Activated CD8-positive, alpha-beta memory T cell treated with anti-CD3 and anti-CD28 coated beads, Interleukin-2, amount 10 ng/mL, durations not matched to agents 7 days and 5 days (primary cell): ENCODE measurements around the gene IFNG-AS1. TPM values are rescaled to one million over a fixed set of nuclear protein-coding genes. Genes with fewer than 3 reads are reported as not detected.

Source experiments
- ATAC-seq: fragments of 150-1000 bp; cut with Tn5 transposase; one replicate; pipeline ENCODE4 v1.10.0; 2021; ENCODE audit warnings: moderate library complexity
- CTCF ChIA-PET: fragments of 350-600 bp; sonication (Branson Sonifier 250); formaldehyde crosslinking; loops from one replicate; lab custom pipeline; 2021; ENCODE audit warnings: antibody characterized with exemption; lab: Charles Lee
- DNase-seq: peaks from one replicate; pipeline ENCODE4 v3.0.0-alpha.2; 2020
- H3K27ac Mint-ChIP-seq: one replicate; pipeline ENCODE4 v1.8.0; 2021; ENCODE audit warnings: mild to moderate bottlenecking, mixed read lengths
- H3K27me3 Mint-ChIP-seq: one replicate; pipeline ENCODE4 v1.8.0; 2021; ENCODE audit warnings: mixed read lengths
- H3K36me3 Mint-ChIP-seq: one replicate; pipeline ENCODE4 v1.8.0; 2021; ENCODE audit warnings: mild to moderate bottlenecking, mixed read lengths
- H3K4me1 Mint-ChIP-seq: one replicate; pipeline ENCODE4 v1.8.0; 2021; ENCODE audit warnings: mixed read lengths
- H3K4me3 Mint-ChIP-seq: one replicate; pipeline ENCODE4 v1.8.0; 2021; ENCODE audit warnings: mild to moderate bottlenecking, moderate library complexity, mixed read lengths
- H3K9me3 Mint-ChIP-seq: one replicate; pipeline ENCODE4 v1.8.0; 2022; ENCODE audit warnings: low read depth, mixed read lengths
- total RNA-seq, 2 experiments: library from RNA; stranded (reverse); gene quantifications; one replicate each; pipeline ENCODE4 v1.2.3, GENCODE V29; 2021

The IFNG-AS1 gene
- total RNA-seq, 2 experiments from 2014 or later, result 0.38 TPM; not detected in 1

DNA sequence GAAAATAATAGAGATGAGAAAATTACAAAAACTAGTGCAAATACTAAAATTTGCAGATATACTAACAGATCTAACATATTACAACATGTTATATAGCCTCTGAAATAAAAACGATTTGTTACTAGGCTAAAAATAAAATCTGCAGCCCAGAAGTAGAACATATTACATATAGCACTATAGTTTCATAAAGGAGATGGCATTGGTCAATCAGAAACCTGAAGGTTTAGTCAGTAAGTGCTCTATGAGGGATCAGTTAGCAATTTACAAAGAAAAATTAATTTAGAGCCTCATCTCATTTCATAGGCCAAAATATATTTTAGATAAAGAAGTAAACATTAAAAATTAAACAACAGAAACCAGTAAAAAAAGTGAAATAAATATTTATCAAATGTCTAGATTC, 41.0 kb downstream of the IFNG-AS1 start:
- H3K27me3 Mint-ChIP-seq, result no peaks in the 10 kb centered on the region
- no peak overlapping the region for H3K27ac Mint-ChIP-seq
- ATAC-seq, result no peak
- peaks cover 20% of the 10 kb centered on the region for H3K36me3 Mint-ChIP-seq
- H3K9me3 Mint-ChIP-seq, result peaks cover 3% of the 10 kb centered on the region
- H3K4me3 Mint-ChIP-seq, result no peak overlapping the region
- CTCF ChIA-PET, result interaction anchor here (1.8 kb wide), 1 partner anchor 10 kb away, joined by 10 read pairs; no protein-coding TSS in a partner anchor
- H3K4me1 Mint-ChIP-seq, result peaks cover 52% of the 10 kb centered on the region
- DNase-seq, result no peak

DNA sequence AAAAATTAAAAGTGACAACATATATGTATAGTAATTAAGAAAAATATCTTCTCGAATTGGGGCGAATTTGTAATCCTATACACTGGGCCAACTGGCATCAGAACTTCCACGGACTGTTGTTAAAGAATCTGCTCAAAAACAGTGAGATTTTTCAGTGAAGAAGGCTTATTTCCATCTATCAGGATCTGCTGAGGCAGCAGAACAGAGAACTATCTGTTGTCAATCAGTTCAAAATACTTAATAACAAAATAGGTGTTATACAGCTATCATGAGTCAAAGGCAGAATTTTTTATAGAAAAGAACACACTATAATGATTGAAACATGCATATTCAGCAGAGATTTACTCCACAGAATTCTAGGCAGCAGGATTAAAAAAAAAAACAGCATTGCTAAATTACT, 41.9 kb downstream of the IFNG-AS1 start:
- Mint-ChIP-seq H3K4me3 (peak overlapping the region; percentile 76), H3K9me3 (peaks cover 3% of the 10 kb centered on the region), H3K4me1 (peaks cover 61% of the 10 kb centered on the region), H3K27me3 (no peaks in the 10 kb centered on the region), H3K36me3 (peaks cover 25% of the 10 kb centered on the region), H3K27ac (peak overlapping the region; percentile 31)
- DNase-seq (no peak), ATAC-seq (no peak)
- CTCF ChIA-PET, result interaction anchor here (1.2 to 1.8 kb wide), 2 partner anchors 9 kb away, joined by 6 to 10 read pairs; no protein-coding TSS in a partner anchor

DNA sequence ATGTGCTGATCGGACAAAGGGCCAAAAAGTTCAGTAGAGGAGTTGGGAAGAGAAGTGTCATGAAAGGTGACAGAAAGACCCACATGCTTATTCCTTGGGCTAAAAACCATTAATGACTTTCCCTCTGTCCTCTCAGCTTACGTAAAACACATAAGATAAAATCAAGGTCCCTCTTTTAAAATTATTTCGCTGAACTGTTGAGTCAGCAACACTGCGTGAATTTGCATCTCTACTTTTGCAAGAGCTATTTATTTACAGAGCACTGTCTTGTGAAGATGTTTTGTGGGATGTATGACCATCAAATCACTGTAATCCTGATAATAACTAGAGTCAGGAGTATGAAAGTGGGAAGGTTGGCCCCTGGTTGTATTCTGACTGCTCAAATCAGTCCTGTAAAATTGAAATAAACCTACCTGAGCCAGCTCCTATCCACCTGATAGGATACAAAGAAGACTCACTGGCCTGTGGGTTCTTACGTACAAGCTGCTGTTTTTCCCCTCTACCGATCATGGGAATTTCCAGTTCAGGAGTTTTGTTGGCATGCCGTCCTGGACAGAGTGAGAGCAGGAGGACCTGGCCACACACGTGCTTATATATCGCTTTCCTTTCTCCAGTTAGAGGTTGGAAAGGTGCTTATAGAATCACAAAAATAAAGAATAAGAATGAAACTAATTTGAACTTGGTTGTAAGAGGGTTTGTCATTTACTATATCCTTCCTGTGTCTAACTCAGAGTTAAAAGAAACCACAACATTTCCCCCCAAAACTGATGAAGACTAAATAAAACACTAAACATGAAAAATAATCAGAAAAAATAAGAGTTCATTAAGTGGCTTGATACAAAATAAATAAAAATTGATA, 42.9 kb downstream of the IFNG-AS1 start:
- Mint-ChIP-seq H3K4me3 (peak overlapping the region; percentile 76), H3K27me3 (no peaks in the 10 kb centered on the region), H3K27ac (peak overlapping the region; percentile 89), H3K4me1 (peaks cover 69% of the 10 kb centered on the region), H3K9me3 (peaks cover 3% of the 10 kb centered on the region), H3K36me3 (peaks cover 26% of the 10 kb centered on the region)
- ATAC-seq (peak; percentile 54), DNase-seq (peak; percentile 48)
- CTCF ChIA-PET, result interaction anchor here (1.0 to 1.2 kb wide), 3 partner anchors 8 to 126 kb away, joined by 3 to 6 read pairs (median 3); no protein-coding TSS in a partner anchor

- peaks cover 17% of the 10 kb centered on the region for H3K36me3 Mint-ChIP-seq
- no peak overlapping the region for H3K4me3 Mint-ChIP-seq
- H3K9me3 Mint-ChIP-seq, result no peaks in the 10 kb centered on the region
- H3K27ac Mint-ChIP-seq, result no peak overlapping the region
- DNase-seq, result no peak
- peaks cover 66% of the 10 kb centered on the region for H3K4me1 Mint-ChIP-seq
- no peaks in the 10 kb centered on the region for H3K27me3 Mint-ChIP-seq
- no peak for ATAC-seq
- CTCF ChIA-PET, result interaction anchor here (0.9 to 8.3 kb wide), 2 partner anchors 122 to 124 kb away, joined by 3 to 155 read pairs; partner anchors contain the start of gene IFNG
These were observed 45.3 kb downstream of the IFNG-AS1 start for GRCh38 chr12:68034567-68034966.

DNA sequence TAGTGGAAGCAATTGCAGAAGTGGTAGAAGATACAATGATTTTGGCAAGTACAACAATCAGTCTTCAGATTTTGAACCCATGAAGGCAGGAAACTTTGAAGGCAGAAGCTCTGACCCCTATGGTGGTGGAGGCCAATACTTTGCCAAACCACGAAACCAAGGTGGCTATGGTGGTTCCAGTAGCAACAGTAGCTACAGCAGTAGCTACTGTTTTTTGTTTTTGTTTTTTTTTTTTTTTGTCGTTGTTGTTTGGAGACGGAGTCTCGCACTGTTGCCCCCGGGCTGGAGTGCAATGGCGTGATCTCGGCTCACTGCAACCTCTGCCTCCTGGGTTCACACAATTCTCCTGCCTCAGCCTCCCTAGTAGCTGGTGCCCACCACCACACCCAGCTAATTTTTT, 47.4 kb downstream of the IFNG-AS1 start:
- DNase-seq (peak; percentile 90), ATAC-seq (peak; percentile 45)
- Mint-ChIP-seq H3K9me3 (no peaks in the 10 kb centered on the region), H3K36me3 (peaks cover 10% of the 10 kb centered on the region), H3K4me3 (peak overlapping the region; percentile 17), H3K4me1 (peaks cover 74% of the 10 kb centered on the region), H3K27me3 (no peaks in the 10 kb centered on the region), H3K27ac (peak overlapping the region; percentile 45)
- CTCF ChIA-PET, result interaction anchor here (1.1 to 8.3 kb wide), 12 partner anchors 10 to 280 kb away, joined by 3 to 155 read pairs (median 6); partner anchors contain the start of gene IFNG

GRCh38 chr12:68037616-68038255, 48.5 kb downstream of the IFNG-AS1 start:
- no peak overlapping the region for H3K4me3 Mint-ChIP-seq
- DNase-seq (no peak), ATAC-seq (peak; percentile 20)
- peak overlapping the region; percentile 45 for H3K27ac Mint-ChIP-seq
- peaks cover 74% of the 10 kb centered on the region for H3K4me1 Mint-ChIP-seq
- no peaks in the 10 kb centered on the region for H3K27me3 Mint-ChIP-seq
- CTCF ChIA-PET, result interaction anchor here (1.1 to 8.3 kb wide), 15 partner anchors 26 to 769 kb away, joined by 3 to 155 read pairs (median 4); partner anchors contain the start of genes CAND1 and IFNG
- no peaks in the 10 kb centered on the region for H3K9me3 Mint-ChIP-seq
- peaks cover 10% of the 10 kb centered on the region for H3K36me3 Mint-ChIP-seq

- Mint-ChIP-seq H3K36me3 (peaks cover 10% of the 10 kb centered on the region), H3K9me3 (no peaks in the 10 kb centered on the region), H3K27ac (no peak overlapping the region), H3K4me1 (peaks cover 66% of the 10 kb centered on the region), H3K27me3 (no peaks in the 10 kb centered on the region), H3K4me3 (no peak overlapping the region)
- ATAC-seq (no peak), DNase-seq (no peak)
- CTCF ChIA-PET, result interaction anchor here (0.7 to 8.3 kb wide), 13 partner anchors 8 to 278 kb away, joined by 3 to 155 read pairs (median 6); partner anchors contain the start of gene IFNG
These were observed 49.4 kb downstream of the IFNG-AS1 start for GRCh38 chr12:68038650-68039049.

GRCh38 chr12:68040450-68041075, 51.3 kb downstream of the IFNG-AS1 start:
- ATAC-seq, result peak; percentile 78
- H3K27ac Mint-ChIP-seq, result peak overlapping the region; percentile 63
- DNase-seq, result peak; percentile 82
- CTCF ChIA-PET, result interaction anchor here (0.7 to 8.3 kb wide), 61 partner anchors 8 to 767 kb away, joined by 3 to 155 read pairs (median 4); partner anchors contain the start of genes IFNG, IFNG-AS1, IL26 and MDM1
- H3K36me3 Mint-ChIP-seq, result peaks cover 7% of the 10 kb centered on the region
- H3K4me3 Mint-ChIP-seq, result no peak overlapping the region
- no peaks in the 10 kb centered on the region for H3K9me3 Mint-ChIP-seq
- H3K27me3 Mint-ChIP-seq, result no peaks in the 10 kb centered on the region
- peaks cover 51% of the 10 kb centered on the region for H3K4me1 Mint-ChIP-seq

DNA sequence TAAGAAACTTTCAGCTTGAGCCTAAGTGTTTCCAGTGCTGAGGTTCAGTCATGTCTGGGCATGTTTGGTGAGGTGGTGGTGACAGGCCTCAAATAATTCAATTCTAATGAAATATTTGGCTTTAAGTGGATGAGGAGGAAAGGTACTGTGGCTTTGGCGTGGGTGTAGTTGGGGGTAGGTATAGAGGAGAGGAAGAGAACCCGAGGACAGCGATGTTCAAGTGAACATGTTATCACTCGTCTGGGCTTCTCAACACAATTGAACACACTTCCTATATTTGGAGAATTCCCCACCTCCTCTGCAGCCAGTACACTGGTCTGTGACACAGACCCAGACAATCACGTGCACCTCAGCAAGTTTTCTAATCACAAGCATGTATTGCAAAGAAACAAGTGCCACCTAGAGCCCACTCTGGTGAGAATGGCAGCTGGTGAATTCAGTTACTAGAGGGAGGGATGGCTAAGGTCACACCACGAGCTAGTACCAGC, 53.0 kb downstream of the IFNG-AS1 start:
- CTCF ChIA-PET, result interaction anchor here (1.0 to 8.3 kb wide), 8 partner anchors 11 to 274 kb away, joined by 3 to 155 read pairs (median 4); partner anchors contain the start of gene IFNG
- Mint-ChIP-seq H3K9me3 (no peaks in the 10 kb centered on the region), H3K4me3 (no peak overlapping the region), H3K4me1 (peaks cover 34% of the 10 kb centered on the region), H3K36me3 (peaks cover 9% of the 10 kb centered on the region), H3K27ac (peak overlapping the region; percentile 63), H3K27me3 (peaks cover 3% of the 10 kb centered on the region)
- DNase-seq (peak; percentile 63), ATAC-seq (peak; percentile 41)

GRCh38 chr12:68043435-68043834, 54.2 kb downstream of the IFNG-AS1 start:
- Mint-ChIP-seq H3K36me3 (peaks cover 13% of the 10 kb centered on the region), H3K27ac (no peak overlapping the region), H3K4me3 (no peak overlapping the region), H3K27me3 (peaks cover 3% of the 10 kb centered on the region), H3K4me1 (peaks cover 25% of the 10 kb centered on the region), H3K9me3 (no peaks in the 10 kb centered on the region)
- CTCF ChIA-PET, result interaction anchor here (1.0 to 3.0 kb wide), 2 partner anchors 114 to 180 kb away, joined by 4 to 13 read pairs; no protein-coding TSS in a partner anchor
- no peak for DNase-seq
- no peak for ATAC-seq

DNA sequence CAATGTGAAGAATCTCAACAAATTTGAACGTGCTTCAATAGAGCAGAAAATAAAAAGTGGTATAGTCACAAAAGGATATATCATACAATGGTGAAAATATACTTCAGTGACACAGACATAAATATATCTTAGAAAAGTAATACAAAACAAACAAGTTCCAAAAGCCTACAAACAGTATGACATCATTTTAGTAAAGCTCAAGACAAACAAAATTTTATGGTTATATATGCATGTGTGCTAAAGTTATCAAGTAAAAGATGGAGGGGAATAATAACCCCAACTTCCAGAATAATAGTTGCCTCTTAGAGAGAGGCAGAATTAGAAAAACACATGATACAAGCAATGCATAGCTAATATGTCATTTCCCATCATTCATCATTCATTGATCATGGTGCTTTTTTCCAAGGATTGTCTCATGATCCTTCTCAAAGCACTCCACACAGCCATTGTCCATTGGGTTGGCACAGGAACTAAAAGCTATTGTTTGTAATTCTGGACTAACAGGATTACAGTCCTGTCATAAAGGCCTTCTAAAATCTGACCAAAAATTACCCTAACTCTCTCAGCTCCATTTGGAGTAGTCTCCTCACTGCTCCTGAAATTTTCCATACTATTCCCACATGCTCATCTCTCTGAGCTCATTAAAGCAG, 59.5 kb downstream of the IFNG-AS1 start:
- H3K4me1 Mint-ChIP-seq, result no peaks in the 10 kb centered on the region
- DNase-seq, result no peak
- no peak for ATAC-seq
- H3K4me3 Mint-ChIP-seq, result no peak overlapping the region
- H3K9me3 Mint-ChIP-seq, result no peaks in the 10 kb centered on the region
- peaks cover 3% of the 10 kb centered on the region for H3K27me3 Mint-ChIP-seq
- no peak overlapping the region for H3K27ac Mint-ChIP-seq
- H3K36me3 Mint-ChIP-seq, result peaks cover 13% of the 10 kb centered on the region
- CTCF ChIA-PET, result interaction anchor here (0.9 to 1.7 kb wide), 2 partner anchors 8 to 65 kb away, joined by 3 to 10 read pairs; no protein-coding TSS in a partner anchor

DNA sequence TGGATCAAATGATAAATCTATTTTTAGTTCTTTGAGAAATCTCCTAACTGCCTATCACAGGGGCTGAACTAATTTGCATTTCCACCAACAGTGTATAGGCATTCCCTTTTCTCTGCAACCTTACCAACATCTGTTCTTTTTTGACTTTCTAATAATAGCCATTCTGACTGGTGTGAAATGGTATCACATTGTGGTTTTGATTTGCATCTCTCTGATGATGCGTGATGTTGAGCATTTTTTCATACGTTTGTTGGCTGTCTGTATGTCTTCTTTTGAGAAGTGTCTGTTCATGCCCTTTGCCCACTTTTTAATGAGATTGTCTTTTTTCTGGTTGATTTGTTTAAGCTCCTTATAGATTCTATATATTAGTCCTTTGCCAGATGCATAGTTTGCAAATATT, 67.1 kb downstream of the IFNG-AS1 start:
- Mint-ChIP-seq H3K36me3 (peaks cover 18% of the 10 kb centered on the region), H3K4me1 (no peaks in the 10 kb centered on the region), H3K9me3 (peaks cover 7% of the 10 kb centered on the region), H3K27ac (no peak overlapping the region), H3K27me3 (no peaks in the 10 kb centered on the region), H3K4me3 (no peak overlapping the region)
- ATAC-seq (no peak), DNase-seq (no peak)
- CTCF ChIA-PET, result interaction anchor here (1.3 kb wide), 1 partner anchor 54 kb away, joined by 3 read pairs; no protein-coding TSS in a partner anchor
